ENCODE data around the gene MID1IP1. TPM values are rescaled to one million over a fixed set of nuclear protein-coding genes. Genes with fewer than 3 reads are reported as not detected.

The MID1IP1 gene
- polyA plus RNA-seq, 1 donor (not counting 4 experiments of a cell fraction or from before 2014, with no cell fraction given) = 45.4 TPM

DNA sequence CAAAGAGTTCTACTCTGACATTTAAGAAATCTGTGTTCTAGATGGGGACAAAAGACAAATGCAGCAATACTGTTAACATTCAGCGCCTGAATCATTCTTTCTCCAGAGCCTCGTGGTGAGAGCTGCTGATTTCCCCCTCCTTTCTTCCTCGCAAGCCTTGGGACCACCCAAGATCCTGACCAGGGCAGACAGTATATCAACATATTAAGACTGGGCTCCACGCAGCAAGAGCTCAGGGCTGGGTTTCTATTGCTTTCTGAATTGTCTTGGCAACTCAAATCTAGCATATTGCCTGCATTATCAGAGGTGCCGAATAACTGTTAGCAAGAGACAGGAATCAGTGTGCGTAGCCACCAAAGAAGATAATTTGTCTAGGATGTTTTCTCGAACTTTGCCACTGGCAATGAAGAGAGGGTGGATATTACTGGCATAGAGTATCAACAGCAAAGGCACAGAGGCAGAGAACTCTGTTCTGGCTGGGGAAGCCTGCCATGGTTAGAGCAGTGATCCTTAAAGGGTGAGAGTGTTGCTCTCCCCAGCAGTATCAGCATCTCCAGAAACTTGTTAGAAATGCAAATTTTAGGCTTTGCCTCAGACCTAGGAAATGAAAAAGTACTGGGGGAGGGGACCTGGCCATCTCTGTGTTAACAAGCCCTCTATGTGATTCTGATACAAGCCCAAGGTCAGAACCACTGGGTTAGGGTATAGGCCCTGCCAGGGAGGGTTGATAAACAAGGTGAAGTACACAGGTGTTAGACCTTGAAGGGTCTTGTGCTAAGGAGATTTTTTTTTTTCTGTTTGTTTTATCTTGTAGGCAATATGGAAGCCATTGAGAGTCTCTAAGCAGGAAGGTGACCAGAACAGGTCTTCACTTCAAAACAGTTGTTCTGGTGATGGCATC lies 46.2 kb upstream of the MID1IP1 start:
- Histone ChIP-seq H2AFZ (ENCODE audit: control insufficient read depth, low read length) (no peak overlapping the region), H3K4me3 (ENCODE audit: control insufficient read depth in 2 of 3, extremely low read depth in 1 of 3, insufficient read depth in 2 of 3, low read depth in 1 of 3, low read length in 3 of 3) (no peak overlapping the region), H3K27me3 (ENCODE audit: control insufficient read depth, extremely low read depth, insufficient read depth, low read length) (no peaks in the 10 kb centered on the region), H3K4me1 (ENCODE audit: control insufficient read depth, extremely low read depth, insufficient read depth, low read length) (no peaks in the 10 kb centered on the region), H3K9ac (ENCODE audit: control insufficient read depth, extremely low read depth, insufficient read depth, low read length) (no peak overlapping the region), H3K27ac (ENCODE audit: control insufficient read depth, insufficient read depth, low read length) (no peak overlapping the region), H3K4me2 (ENCODE audit: control insufficient read depth, extremely low read depth, insufficient read depth, low read depth, low read length) (no peak overlapping the region), H3K9me1 (ENCODE audit: control insufficient read depth, extremely low read depth, insufficient read depth, low read length) (no peaks in the 10 kb centered on the region), H4K20me1 (ENCODE audit: control insufficient read depth, extremely low read depth, insufficient read depth, low read length) (no peaks in the 10 kb centered on the region), H3K9me3 (ENCODE audit: control insufficient read depth, low read depth, low read length) (no peaks in the 10 kb centered on the region), H3K36me3 (ENCODE audit: control insufficient read depth in 2 of 2, extremely low read depth in 1 of 2, insufficient read depth in 2 of 2, low read length in 2 of 2) (no peaks in the 10 kb centered on the region), H3K79me2 (ENCODE audit: control insufficient read depth, insufficient read depth, low read length) (no peaks in the 10 kb centered on the region)
- FAIRE-seq (no peak), DNase-seq (ENCODE audit: low read depth, low spot score) (no peak)
- dilution Hi-C loops (cut with MboI; ENCODE audit: extremely low pct_ligation_motif_present, low sequenced_read_pairs) = no loop called here
- no peak for TF ChIP-seq EZH2 (IDR thresholded peaks at IDR 0.05; ENCODE audit: low read length)
- no peak for TF ChIP-seq CTCF (optimal IDR thresholded peaks at IDR 0.05 in 1 of 3, IDR thresholded peaks at IDR 0.05 in 1 of 3, conservative IDR thresholded peaks at IDR 0.05 in 1 of 3; ENCODE audit: extremely low read depth in 1 of 3, insufficient read depth in 2 of 3, low read length in 3 of 3)

DNA sequence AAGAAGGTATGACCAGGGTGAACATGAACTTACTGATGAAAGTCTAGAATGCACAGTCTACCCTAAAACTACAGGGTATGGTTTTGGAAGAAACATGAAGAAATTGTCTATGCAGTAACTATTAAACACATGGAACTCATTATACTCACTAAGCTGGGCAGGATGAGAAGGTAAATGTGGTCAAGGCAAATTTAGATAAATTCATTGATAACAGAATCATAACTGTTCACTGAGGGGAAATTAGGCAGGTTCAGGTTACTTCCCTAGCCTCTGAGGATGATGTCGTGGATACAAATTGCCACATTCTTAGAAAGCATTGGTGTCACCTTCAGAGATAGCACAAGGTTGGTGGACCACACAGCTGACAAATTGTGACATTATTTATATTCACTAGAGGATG lies 40.4 kb upstream of the MID1IP1 start:
- Histone ChIP-seq H3K36me3 (ENCODE audit: control insufficient read depth in 2 of 2, extremely low read depth in 1 of 2, insufficient read depth in 2 of 2, low read length in 2 of 2) (no peaks in the 10 kb centered on the region), H4K20me1 (ENCODE audit: control insufficient read depth, extremely low read depth, insufficient read depth, low read length) (no peaks in the 10 kb centered on the region), H3K9me1 (ENCODE audit: control insufficient read depth, extremely low read depth, insufficient read depth, low read length) (no peaks in the 10 kb centered on the region), H3K4me2 (ENCODE audit: control insufficient read depth, extremely low read depth, insufficient read depth, low read depth, low read length) (no peak overlapping the region), H3K4me3 (ENCODE audit: control insufficient read depth in 2 of 3, extremely low read depth in 1 of 3, insufficient read depth in 2 of 3, low read depth in 1 of 3, low read length in 3 of 3) (no peak overlapping the region), H3K27me3 (ENCODE audit: control insufficient read depth, extremely low read depth, insufficient read depth, low read length) (no peaks in the 10 kb centered on the region), H3K27ac (ENCODE audit: control insufficient read depth, insufficient read depth, low read length) (no peak overlapping the region), H2AFZ (ENCODE audit: control insufficient read depth, low read length) (no peak overlapping the region), H3K79me2 (ENCODE audit: control insufficient read depth, insufficient read depth, low read length) (no peaks in the 10 kb centered on the region), H3K4me1 (ENCODE audit: control insufficient read depth, extremely low read depth, insufficient read depth, low read length) (no peaks in the 10 kb centered on the region), H3K9me3 (ENCODE audit: control insufficient read depth, low read depth, low read length) (no peaks in the 10 kb centered on the region), H3K9ac (ENCODE audit: control insufficient read depth, extremely low read depth, insufficient read depth, low read length) (no peak overlapping the region)
- no peak for FAIRE-seq
- TF ChIP-seq EZH2 (IDR thresholded peaks at IDR 0.05; ENCODE audit: low read length) = no peak
- no peak for TF ChIP-seq CTCF (optimal IDR thresholded peaks at IDR 0.05 in 1 of 3, IDR thresholded peaks at IDR 0.05 in 1 of 3, conservative IDR thresholded peaks at IDR 0.05 in 1 of 3; ENCODE audit: extremely low read depth in 1 of 3, insufficient read depth in 2 of 3, low read length in 3 of 3)
- dilution Hi-C loops (cut with MboI; ENCODE audit: extremely low pct_ligation_motif_present, low sequenced_read_pairs) = no loop called here
- DNase-seq (ENCODE audit: low read depth, low spot score) = no peak

Data from keratinocyte (primary cell).